Loucy (cell line): Measurements from ENCODE around the gene FAM120B.

Experiments used
- H2AFZ ChIP-seq: fragments of 200-600 bp; sonication (generic); 2 replicates; pipeline ENCODE4 v1.6.0; 2016; ENCODE audit warnings: antibody characterized with exemption, mild to moderate bottlenecking, low read length, moderate library complexity
- H3F3A ChIP-seq: fragments of 200-600 bp; 2 replicates; pipeline ENCODE4 v1.6.0; 2016; ENCODE audit warnings: antibody characterized with exemption, low read depth, mild to moderate bottlenecking
- H3K27me3 ChIP-seq: fragments of 200-600 bp; sonication (generic); 2 replicates; pipeline ENCODE4 v1.6.1; 2014; ENCODE audit warnings: low read length, mild to moderate bottlenecking; ENCODE audit not compliant: insufficient read depth, poor library complexity, severe bottlenecking
- H3K36me3 ChIP-seq: fragments of 200-600 bp; sonication (generic); 2 replicates; pipeline ENCODE4 v1.6.1; 2016; ENCODE audit warnings: low read length; ENCODE audit not compliant: insufficient read depth
- H3K4me1 ChIP-seq: fragments of 200-600 bp; sonication (generic); 2 replicates; pipeline ENCODE4 v1.5.1; 2014; ENCODE audit warnings: low read length, mild to moderate bottlenecking; ENCODE audit not compliant: insufficient read depth, poor library complexity, severe bottlenecking
- H3K4me2 ChIP-seq: fragments of 200-600 bp; sonication (generic); 2 replicates; pipeline ENCODE4 v1.6.0; 2014; ENCODE audit warnings: antibody characterized with exemption, low read length, low read depth, mild to moderate bottlenecking; ENCODE audit not compliant: poor library complexity, severe bottlenecking
- H3K4me3 ChIP-seq: fragments of 200-600 bp; sonication (generic); 2 replicates; pipeline ENCODE4 v1.5.1; 2014; ENCODE audit warnings: low read length, mild to moderate bottlenecking, mixed read lengths; ENCODE audit not compliant: poor library complexity, severe bottlenecking
- H3K79me2 ChIP-seq: fragments of 200-600 bp; sonication (generic); 2 replicates; pipeline ENCODE4 v1.6.1; 2014; ENCODE audit warnings: low read length; ENCODE audit not compliant: insufficient read depth
- H3K9ac ChIP-seq: fragments of 200-600 bp; sonication (generic); 2 replicates; pipeline ENCODE4 v1.6.0; 2014; ENCODE audit warnings: mild to moderate bottlenecking, low read depth, low read length, moderate library complexity; ENCODE audit not compliant: poor library complexity, severe bottlenecking
- H3K9me2 ChIP-seq: fragments of 200-600 bp; sonication (generic); replicated peaks from 2 replicates; pipeline ENCODE4 v1.6.1; 2016; ENCODE audit warnings: low read depth, low read length, mixed read lengths
- H3K9me3 ChIP-seq: fragments of 200-600 bp; sonication (generic); 2 replicates; pipeline ENCODE4 v1.6.1; 2014; ENCODE audit warnings: mild to moderate bottlenecking, antibody characterized with exemption, low read length, low read depth; ENCODE audit not compliant: insufficient read depth
- H4K20me1 ChIP-seq: fragments of 200-600 bp; sonication (generic); 2 replicates; pipeline ENCODE4 v1.6.0; 2014; ENCODE audit warnings: antibody characterized with exemption, low read length, mild to moderate bottlenecking; ENCODE audit not compliant: insufficient read depth, poor library complexity, severe bottlenecking
- CTCF ChIP-seq: fragments of 200-600 bp; sonication (generic); conservative IDR thresholded peaks from 2 replicates; pipeline ENCODE4 v1.5.1; 2014; ENCODE audit warnings: mild to moderate bottlenecking, antibody characterized with exemption, low read length
- EZH2phosphoT487 ChIP-seq: fragments of 200-600 bp; IDR thresholded peaks from 2 replicates; pipeline ENCODE4 v1.6.1; 2018; ENCODE audit warnings: antibody characterized with exemption, mild to moderate bottlenecking, moderate library complexity, borderline replicate concordance

FAM120B gene

DNA sequence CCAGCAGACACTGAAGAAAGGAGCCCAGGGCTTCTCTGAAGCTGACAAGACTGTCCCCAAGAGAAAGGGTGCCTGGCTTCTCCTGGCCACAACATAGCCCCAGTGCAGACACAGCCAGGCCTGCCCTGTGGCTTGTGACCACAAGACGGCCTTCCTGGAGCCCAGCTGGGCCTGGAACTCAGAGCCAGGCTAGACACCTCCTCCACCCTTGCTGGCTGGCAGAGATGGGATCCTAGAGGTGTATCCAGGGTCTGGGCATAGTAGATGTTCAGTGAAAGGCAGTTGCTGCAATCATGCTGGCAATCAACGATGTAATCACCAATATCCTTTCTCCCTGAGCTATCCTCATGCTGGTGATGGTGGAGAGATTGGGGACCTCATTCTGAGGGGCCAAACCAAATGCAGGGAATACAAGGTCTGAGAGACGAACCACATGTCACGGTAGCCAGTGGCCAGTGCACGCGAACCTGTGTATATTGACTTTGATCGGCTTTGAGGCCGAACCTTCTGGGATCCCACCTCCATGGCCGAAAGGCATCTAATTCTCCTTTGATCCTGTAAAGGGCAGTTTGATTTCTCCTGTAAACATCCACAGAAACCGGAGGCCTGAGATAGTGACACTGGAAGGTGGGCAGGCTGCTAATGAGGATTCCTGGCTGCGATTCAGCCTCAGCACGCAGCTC lies 131.3 kb downstream of the FAM120B start:
- Histone ChIP-seq H3K4me1 (no peaks in the 10 kb centered on the region), H2AFZ (no peak overlapping the region), H3K4me3 (no peak overlapping the region), H3K36me3 (no peaks in the 10 kb centered on the region), H4K20me1 (no peaks in the 10 kb centered on the region), H3K9me3 (peaks cover 27% of the 10 kb centered on the region; the same call in 1 of the 2 replicates), H3F3A (no peaks in the 10 kb centered on the region), H3K79me2 (no peaks in the 10 kb centered on the region), H3K27me3 (no peaks in the 10 kb centered on the region), H3K4me2 (no peak overlapping the region), H3K9ac (no peak overlapping the region), H3K9me2 (no peaks in the 10 kb centered on the region)
- no peak for TF ChIP-seq CTCF
- no peak for TF ChIP-seq EZH2phosphoT487

GRCh38 chr6:170438402-170438753 lies 131.8 kb downstream of the FAM120B start:
- Histone ChIP-seq H2AFZ (no peak overlapping the region), H3K9me3 (peaks cover 27% of the 10 kb centered on the region; the same call in 1 of the 2 replicates), H3K9me2 (no peaks in the 10 kb centered on the region), H3F3A (no peaks in the 10 kb centered on the region), H3K4me3 (no peak overlapping the region), H3K4me2 (no peak overlapping the region), H3K9ac (no peak overlapping the region), H3K4me1 (no peaks in the 10 kb centered on the region), H4K20me1 (no peaks in the 10 kb centered on the region), H3K27me3 (no peaks in the 10 kb centered on the region), H3K36me3 (no peaks in the 10 kb centered on the region), H3K79me2 (no peaks in the 10 kb centered on the region)
- TF ChIP-seq EZH2phosphoT487 (no peak), CTCF (no peak)

DNA sequence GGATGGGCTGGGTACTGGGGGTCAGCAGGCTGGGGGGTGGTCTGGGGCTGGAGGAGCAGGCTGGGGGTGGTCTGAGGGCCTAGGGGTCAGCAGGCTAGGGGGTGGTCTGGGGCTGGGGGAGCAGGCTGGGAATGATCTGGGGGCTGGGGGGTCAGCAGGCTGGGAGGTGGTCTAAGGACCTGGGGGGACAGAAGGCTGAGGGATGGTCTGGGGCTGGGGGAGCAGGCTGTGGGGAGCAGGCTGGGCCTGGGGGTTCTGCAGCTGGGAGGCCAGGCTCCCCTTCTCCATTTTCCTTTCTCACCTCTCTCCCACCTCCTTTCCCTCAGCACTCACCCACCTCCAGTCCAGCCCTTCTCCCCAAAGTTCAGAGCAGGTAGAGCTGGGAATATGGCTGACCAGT lies 132.3 kb downstream of the FAM120B start:
- Histone ChIP-seq H3K4me3 (no peak overlapping the region), H3K4me1 (no peaks in the 10 kb centered on the region), H3K27me3 (no peaks in the 10 kb centered on the region), H3K36me3 (no peaks in the 10 kb centered on the region), H3K79me2 (no peaks in the 10 kb centered on the region), H4K20me1 (no peaks in the 10 kb centered on the region), H3K9me2 (no peaks in the 10 kb centered on the region), H3K9ac (no peak overlapping the region), H3K4me2 (no peak overlapping the region), H3F3A (no peaks in the 10 kb centered on the region), H3K9me3 (peaks cover 30% of the 10 kb centered on the region; the same call in 1 of the 2 replicates), H2AFZ (no peak overlapping the region)
- no peak for TF ChIP-seq EZH2phosphoT487
- no peak for TF ChIP-seq CTCF
